Cardiac septum (tissue), 1 donor: Measurements from ENCODE around the gene C2orf42. TPM values are rescaled to one million over a fixed set of nuclear protein-coding genes. Genes with fewer than 3 reads are reported as not detected.
"Not testable (repeated sequence)": the region's sequence is repeated elsewhere in the genome, so short reads cannot be mapped to it uniquely, and the experiment has no call there.

ENCODE experiments used
- DNase-seq: peaks from one replicate; pipeline ENCODE4 v3.0.0-alpha.2; 2020; ENCODE audit warnings: low spot score
- intact Hi-C: fragments of 100-400 bp; cut with DNase I; formaldehyde crosslinking; loops from one replicate; pipeline ENCODE4 v1.14.0; 2022
- total RNA-seq: library from RNA; stranded (reverse); fragmentation: NEBNext Ultra II Directional; extraction: Animal tissue kit (Norgen Biotek cat#: 25700); gene quantifications from one replicate; pipeline ENCODE4 v1.2.1, GENCODE V29; 2021
- donor health status: DM: no; HTN: no; CAD: no.

The C2orf42 gene
- total RNA-seq, 1 donor from 2014 or later = 12.3 TPM

- no peak for DNase-seq
- intact Hi-C loops = no loop called here
Observed at GRCh38 chr2:70113359-70114070, 77.3 kb downstream of the C2orf42 start.

- no peak for DNase-seq
- intact Hi-C loops = no loop called here
Observed at GRCh38 chr2:70111752-70112591, 78.8 kb downstream of the C2orf42 start.

- DNase-seq, intact Hi-C loops: not testable (repeated sequence)
Observed at GRCh38 chr2:70110397-70110796, 80.4 kb downstream of the C2orf42 start.

- intact Hi-C loops, DNase-seq: not testable (repeated sequence)
Observed at GRCh38 chr2:70106138-70106537, 84.7 kb downstream of the C2orf42 start.

GRCh38 chr2:70104231-70105111, 86.3 kb downstream of the C2orf42 start:
- intact Hi-C loops = no loop called here
- DNase-seq = no peak

GRCh38 chr2:70103531-70104061, 87.2 kb downstream of the C2orf42 start:
- intact Hi-C loops = no loop called here
- no peak for DNase-seq

- DNase-seq, intact Hi-C loops: not testable (repeated sequence)
Observed at GRCh38 chr2:70102323-70102905, 88.4 kb downstream of the C2orf42 start.

- intact Hi-C loops = not testable (repeated sequence)
Observed at GRCh38 chr2:70101686-70102085, 89.1 kb downstream of the C2orf42 start.

GRCh38 chr2:70101174-70101573, 89.6 kb downstream of the C2orf42 start:
- intact Hi-C loops = no loop called here
- no peak for DNase-seq

More at GRCh38 chr2:70101686-70102085, 89.1 kb downstream of the C2orf42 start:
- DNase-seq = not testable (repeated sequence)

Other genes starting within 250 kb of the C2orf42 start
- gene ASPRV1, start 229.4 kb downstream of the C2orf42 start, total RNA-seq = 0.81 TPM
- 223 TPM for gene PCBP1, start 103.5 kb downstream of the C2orf42 start, total RNA-seq
- gene TIA1, start 57.6 kb upstream of the C2orf42 start, total RNA-seq = 49.4 TPM
- gene PCYOX1, start 67.1 kb upstream of the C2orf42 start, total RNA-seq = 43.0 TPM
- gene SNRPG, start 102.7 kb upstream of the C2orf42 start, total RNA-seq = 109 TPM
- 21.3 TPM for gene FAM136A, start 111.0 kb upstream of the C2orf42 start, total RNA-seq